ENCODE measurements around the gene ANKRD36.
"Not testable (repeated sequence)": the region's sequence is repeated elsewhere in the genome, so short reads cannot be mapped to it uniquely, and the experiment has no call there.

GRCh38 chr2:97195349-97195748 is 82.4 kb downstream of the ANKRD36 start:
- not testable (repeated sequence) for TF ChIP-seq CTCF, POLR2A (IDR thresholded peaks at IDR 0.05)

Measured in right lobe of liver (tissue), 4 donors.